Ovary (tissue), 9 donors: ENCODE results near the gene CD101. TPM values are rescaled to one million over a fixed set of nuclear protein-coding genes. Genes with fewer than 3 reads are reported as not detected.

ENCODE experiments used
- DNase-seq, 5 donors: peaks; one replicate each; pipeline ENCODE4 v3.0.0-alpha.2; 2019 to 2020
- H3K27ac ChIP-seq, 2 donors: fragments of 200-600 bp; one replicate each; pipeline versions ENCODE4 v1.5.1 to v1.8.0; 2019 to 2022
- H3K27me3 ChIP-seq: fragments of 200-600 bp; one replicate; pipeline ENCODE4 v1.8.0; 2022
- H3K36me3 ChIP-seq: fragments of 200-600 bp; sonication (generic); one replicate; pipeline ENCODE4 v1.5.1; 2019
- H3K4me1 ChIP-seq: one replicate; pipeline ENCODE4 v1.8.1; 2013; ENCODE audit warnings: mild to moderate bottlenecking, moderate library complexity; ENCODE audit not compliant: insufficient read depth
- H3K4me3 ChIP-seq: fragments of 200-600 bp; sonication (generic); one replicate; pipeline ENCODE4 v1.5.1; 2017
- H3K9me3 ChIP-seq, 2 donors: fragments of 200-600 bp in 1 of 2; sonication (generic) in 1 of 2; one replicate each; pipeline versions ENCODE4 v1.5.1 to v1.8.1; 2013 to 2019; ENCODE audit warnings: mild to moderate bottlenecking in 1 of 2, moderate library complexity in 1 of 2
- EP300 ChIP-seq: sonication (generic); formaldehyde crosslinking; IDR thresholded peaks from one replicate; pipeline ENCODE4 v1.6.1; 2017; ENCODE audit warnings: antibody characterized with exemption
- POLR2A ChIP-seq: fragments of 450-650 bp; IDR thresholded peaks from one replicate; pipeline ENCODE4 v1.6.1; 2017; ENCODE audit warnings: antibody characterized with exemption, mild to moderate bottlenecking, moderate library complexity
- WGBS, 3 donors: extraction: QIAGEN DNeasy Blood & Tissue Kit in 1 of 3; methylation state at CpG; one replicate each; pipeline versions ENCODE4 v1.1.5 to v1.1.7; 2013 to 2017; 5-methylcytosine and 5-hydroxymethylcytosine counted together
- intact Hi-C, 4 donors: fragments of 100-400 bp; cut with DNase I; formaldehyde crosslinking; loops; one replicate each; pipeline versions ENCODE4 v1.11.0 to v1.15.1; 2022 to 2023
- polyA plus RNA-seq, 2 donors: library from polyadenylated mRNA; stranded (reverse); fragments of 200-250 nt in 1 of 2; fragments of 350-450 nt in 1 of 2; fragmentation: Illumina TruSeq in 1 of 2; extraction: RNeasy Lipid Tissue Mini Kit (QIAGEN cat#74804) in 1 of 2; gene quantifications; one replicate each; pipeline ENCODE4 v1.2.3, GENCODE V29; 2013 to 2014
- total RNA-seq, 7 donors: library from RNA; depleted of rRNA in 2 of 7; stranded (reverse); fragments of >200 nt in 2 of 7; fragmentation: NEBNext Ultra II Directional in 3 of 7; extraction: Animal tissue kit (Norgen Biotek cat#: 25700) in 3 of 7; gene quantifications; one replicate each; pipeline versions ENCODE4 v1.1.0 to v1.2.4, GENCODE V29; 2016 to 2023
- TF ChIP-seq, protein P1 (sequence below), 3 donors: fragments of 450-650 bp in 2 of 3; fragments of 200-600 bp in 1 of 3; IDR thresholded peaks; one replicate each; pipeline versions ENCODE4 v1.5.1 to v1.8.0; 2016 to 2022; ENCODE audit warnings: antibody characterized with exemption in 3 of 3, mild to moderate bottlenecking in 1 of 3
- donor health status: DM: no; HTN: no; CAD: no; lungs with moderate emphysema.
- donor health status: DM: no; HTN: no; CAD: no.
- donor health status: Bipolar disorder and iron deficiency.
- donor health status: DM: yes; HTN: yes; CAD: no.
- donor health status: DM: no; HTN: no; CAD: no.
- donor health status: DM: yes; HTN: yes; CAD: no.

Gene CD101
- total and polyA plus RNA-seq, 9 donors = 0.30 to 1.6 (median 1.1) TPM

DNA sequence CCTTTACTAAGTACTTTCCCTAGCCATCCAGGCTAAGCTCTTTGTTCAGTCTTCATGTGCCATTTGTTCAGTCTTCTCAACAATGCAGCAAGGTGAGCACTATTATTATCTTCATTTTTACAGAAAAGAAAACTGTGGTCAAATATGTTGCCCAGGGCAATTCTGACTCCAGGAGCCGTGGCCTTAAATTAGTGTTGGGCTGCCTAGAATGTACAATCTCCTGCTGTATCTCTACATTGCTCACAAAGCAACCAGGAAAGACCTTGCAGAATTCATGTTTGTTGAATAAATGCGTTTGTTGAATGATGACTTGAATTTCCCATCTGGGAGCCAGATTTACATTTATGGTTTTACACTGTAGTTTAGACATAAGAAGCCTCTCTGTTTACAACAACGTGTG lies 14.2 kb downstream of the CD101 start:
- TF ChIP-seq POLR2A (no peak), EP300 (no peak)
- TF ChIP-seq, protein P1, sequence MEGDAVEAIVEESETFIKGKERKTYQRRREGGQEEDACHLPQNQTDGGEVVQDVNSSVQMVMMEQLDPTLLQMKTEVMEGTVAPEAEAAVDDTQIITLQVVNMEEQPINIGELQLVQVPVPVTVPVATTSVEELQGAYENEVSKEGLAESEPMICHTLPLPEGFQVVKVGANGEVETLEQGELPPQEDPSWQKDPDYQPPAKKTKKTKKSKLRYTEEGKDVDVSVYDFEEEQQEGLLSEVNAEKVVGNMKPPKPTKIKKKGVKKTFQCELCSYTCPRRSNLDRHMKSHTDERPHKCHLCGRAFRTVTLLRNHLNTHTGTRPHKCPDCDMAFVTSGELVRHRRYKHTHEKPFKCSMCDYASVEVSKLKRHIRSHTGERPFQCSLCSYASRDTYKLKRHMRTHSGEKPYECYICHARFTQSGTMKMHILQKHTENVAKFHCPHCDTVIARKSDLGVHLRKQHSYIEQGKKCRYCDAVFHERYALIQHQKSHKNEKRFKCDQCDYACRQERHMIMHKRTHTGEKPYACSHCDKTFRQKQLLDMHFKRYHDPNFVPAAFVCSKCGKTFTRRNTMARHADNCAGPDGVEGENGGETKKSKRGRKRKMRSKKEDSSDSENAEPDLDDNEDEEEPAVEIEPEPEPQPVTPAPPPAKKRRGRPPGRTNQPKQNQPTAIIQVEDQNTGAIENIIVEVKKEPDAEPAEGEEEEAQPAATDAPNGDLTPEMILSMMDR (IDR thresholded peaks at IDR 0.05) = no peak
- WGBS, 3 donors = 78 to 90% (median 89%) methylated on average over 3 of the region's 3 CpGs
- Histone ChIP-seq H3K36me3 (no peaks in the 10 kb centered on the region), H3K9me3 (no peaks in the 10 kb centered on the region), H3K27me3 (no peaks in the 10 kb centered on the region), H3K4me1 (no peaks in the 10 kb centered on the region), H3K4me3 (no peak overlapping the region), H3K27ac (no peak overlapping the region)
- DNase-seq = no peak
- intact Hi-C loops = no loop called here

DNA sequence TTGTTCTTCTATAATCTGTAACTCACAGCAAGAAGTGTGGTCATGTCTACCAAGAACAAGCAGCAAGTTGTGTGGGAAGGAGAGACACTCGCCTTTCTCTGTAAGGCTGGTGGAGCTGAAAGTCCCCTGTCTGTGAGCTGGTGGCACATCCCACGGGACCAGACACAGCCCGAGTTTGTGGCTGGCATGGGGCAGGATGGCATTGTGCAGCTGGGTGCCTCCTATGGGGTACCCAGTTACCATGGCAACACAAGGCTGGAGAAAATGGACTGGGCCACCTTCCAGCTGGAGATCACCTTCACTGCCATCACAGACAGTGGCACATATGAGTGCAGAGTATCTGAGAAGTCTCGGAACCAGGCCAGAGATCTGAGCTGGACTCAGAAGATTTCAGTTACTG lies 15.5 kb downstream of the CD101 start:
- Histone ChIP-seq H3K27ac (no peak overlapping the region), H3K4me1 (no peaks in the 10 kb centered on the region), H3K9me3 (no peaks in the 10 kb centered on the region), H3K27me3 (no peaks in the 10 kb centered on the region), H3K4me3 (no peak overlapping the region), H3K36me3 (no peaks in the 10 kb centered on the region)
- intact Hi-C loops = no loop called here
- TF ChIP-seq, protein P1 (IDR thresholded peaks at IDR 0.05) = no peak
- TF ChIP-seq EP300 = no peak
- DNase-seq = no peak
- WGBS, 3 donors = 80 to 89% (median 88%) methylated on average over 4 of the region's 4 CpGs

DNA sequence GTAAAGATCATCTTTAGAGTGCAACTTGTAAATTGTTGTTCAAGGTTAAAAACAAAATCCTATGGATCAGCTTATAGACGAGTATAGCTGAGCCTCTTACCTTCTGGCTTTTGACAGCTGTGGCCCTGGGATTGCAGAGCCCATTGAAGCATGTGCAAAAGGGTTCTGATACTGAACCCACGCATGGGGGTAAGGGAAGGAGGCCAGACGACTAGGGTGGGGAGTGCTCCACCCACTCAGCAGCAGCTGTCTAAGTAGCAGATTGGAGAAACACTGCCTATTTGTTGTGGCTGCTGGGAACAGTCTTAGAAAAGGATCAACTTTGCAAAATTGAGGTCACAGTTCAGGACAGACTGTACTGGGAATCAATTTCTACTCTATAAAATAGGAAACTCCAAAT lies 16.1 kb downstream of the CD101 start:
- no peak for TF ChIP-seq POLR2A
- TF ChIP-seq, protein P1 (IDR thresholded peaks at IDR 0.05) = no peak
- no peak for TF ChIP-seq EP300
- 9 to 24% (median 18%) methylated on average over 3 of the region's 3 CpGs for WGBS, 3 donors
- Histone ChIP-seq H3K36me3 (no peaks in the 10 kb centered on the region), H3K4me3 (no peak overlapping the region), H3K27ac (no peak overlapping the region), H3K9me3 (no peaks in the 10 kb centered on the region), H3K4me1 (no peaks in the 10 kb centered on the region), H3K27me3 (no peaks in the 10 kb centered on the region)
- intact Hi-C loops = no loop called here
- peak in 1 of 5 donors; percentile 45 for DNase-seq

DNA sequence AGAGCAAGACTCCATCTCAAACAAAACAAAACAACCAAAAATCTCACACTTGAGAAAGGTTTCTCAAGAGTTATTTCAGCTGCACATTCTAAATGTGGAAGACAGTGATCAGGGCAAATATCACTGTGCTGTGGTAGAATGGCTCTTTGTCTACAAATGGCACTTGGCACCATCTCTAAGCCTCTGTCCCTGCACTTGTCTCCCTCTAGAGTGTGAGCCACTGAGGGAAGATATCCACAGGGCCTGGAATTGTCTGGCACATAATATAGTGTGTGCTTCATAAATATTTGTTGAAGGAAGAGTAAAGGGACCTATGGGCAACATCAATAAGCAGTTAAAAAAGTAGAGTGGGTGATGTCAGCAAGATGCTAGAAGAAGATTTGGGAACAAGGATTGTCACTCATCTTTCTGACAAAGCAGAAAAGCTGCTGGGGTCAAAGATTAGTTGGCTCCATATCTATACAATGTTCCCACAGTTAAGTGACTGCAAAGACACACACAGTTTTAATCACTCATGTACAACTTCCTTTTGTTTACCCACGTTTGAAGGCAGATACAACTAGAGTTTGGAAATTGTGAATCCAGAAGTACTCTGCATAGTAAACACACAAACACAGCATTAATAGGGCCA lies 19.1 kb downstream of the CD101 start:
- intact Hi-C loops = no loop called here
- Histone ChIP-seq H3K9me3 (no peaks in the 10 kb centered on the region), H3K4me1 (no peaks in the 10 kb centered on the region), H3K27me3 (no peaks in the 10 kb centered on the region), H3K27ac (no peak overlapping the region), H3K4me3 (no peak overlapping the region), H3K36me3 (no peaks in the 10 kb centered on the region)
- TF ChIP-seq EP300 (no peak), POLR2A (no peak)
- TF ChIP-seq, protein P1 (IDR thresholded peaks at IDR 0.05) = no peak
- DNase-seq = no peak
- 51 to 61% (median 59%) methylated on average over 1 of the region's 1 CpG for WGBS, 3 donors
